Ishikawa (cell line): Measurements from ENCODE around the gene SDR9C7.

Source experiments
- CEBPB ChIP-seq: IDR thresholded peaks from 2 replicates; pipeline ENCODE4 v1.6.1; 2012
- CREB1 ChIP-seq: IDR thresholded peaks from 2 replicates; pipeline ENCODE4 v1.6.1; 2012; ENCODE audit warnings: low read depth
- EGR1 ChIP-seq: IDR thresholded peaks from 2 replicates; pipeline ENCODE4 v1.6.1; 2012
- EP300 ChIP-seq: IDR thresholded peaks from 2 replicates; pipeline ENCODE4 v1.6.1; 2012; ENCODE audit warnings: borderline replicate concordance
- FOXM1 ChIP-seq: IDR thresholded peaks from 2 replicates; pipeline ENCODE4 v1.6.1; 2012; ENCODE audit warnings: low read depth, borderline replicate concordance
- NFIC ChIP-seq: IDR thresholded peaks from 2 replicates; pipeline ENCODE4 v1.6.1; 2012
- RAD21 ChIP-seq: IDR thresholded peaks from 2 replicates; pipeline ENCODE4 v1.6.1; 2012; ENCODE audit warnings: low read depth
- TAF1 ChIP-seq: IDR thresholded peaks from 2 replicates; pipeline ENCODE4 v1.6.1; 2012; ENCODE audit warnings: low read depth, mild to moderate bottlenecking
- TCF12 ChIP-seq: IDR thresholded peaks from 2 replicates; pipeline ENCODE4 v1.6.1; 2012; ENCODE audit warnings: low read depth
- TEAD4 ChIP-seq: IDR thresholded peaks from 2 replicates; pipeline ENCODE4 v1.6.1; 2012
- YY1 ChIP-seq: IDR thresholded peaks from 2 replicates; pipeline ENCODE4 v1.6.1; 2012; ENCODE audit warnings: low read depth
- ZBTB7A ChIP-seq: IDR thresholded peaks from 2 replicates; pipeline ENCODE4 v1.6.1; 2012; ENCODE audit warnings: low read depth
- TF ChIP-seq, protein P1 (sequence below): IDR thresholded peaks from 2 replicates; pipeline ENCODE4 v1.6.1; 2012; ENCODE audit warnings: low read depth, mild to moderate bottlenecking
- TF ChIP-seq, protein P2 (sequence below): IDR thresholded peaks from 2 replicates; pipeline ENCODE4 v1.6.1; 2012
- TF ChIP-seq, protein P3 (sequence below): IDR thresholded peaks from 2 replicates; pipeline ENCODE4 v1.6.1; 2012

Gene SDR9C7

DNA sequence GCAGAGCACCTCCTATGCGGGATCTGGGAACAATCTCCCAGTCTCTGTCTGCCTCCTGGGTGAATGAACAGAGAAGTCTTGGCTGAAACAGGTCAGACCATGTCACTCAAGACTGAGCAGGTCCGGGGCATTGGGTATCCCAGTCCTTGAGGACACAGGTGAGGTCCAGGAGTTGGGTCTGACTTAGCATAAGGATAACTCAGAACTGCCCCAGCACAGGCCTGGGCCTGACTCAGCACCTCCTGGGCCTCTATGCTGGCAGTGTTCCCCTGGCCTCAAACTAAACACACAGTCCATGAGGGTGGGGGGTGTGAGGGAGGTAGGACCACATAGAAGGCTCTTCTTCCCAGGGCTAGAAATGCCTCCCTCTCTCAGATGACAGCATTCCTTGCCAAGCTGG lies 1.5 kb upstream of the SDR9C7 start:
- TF ChIP-seq CEBPB: no peak
- TF ChIP-seq, protein P1, sequence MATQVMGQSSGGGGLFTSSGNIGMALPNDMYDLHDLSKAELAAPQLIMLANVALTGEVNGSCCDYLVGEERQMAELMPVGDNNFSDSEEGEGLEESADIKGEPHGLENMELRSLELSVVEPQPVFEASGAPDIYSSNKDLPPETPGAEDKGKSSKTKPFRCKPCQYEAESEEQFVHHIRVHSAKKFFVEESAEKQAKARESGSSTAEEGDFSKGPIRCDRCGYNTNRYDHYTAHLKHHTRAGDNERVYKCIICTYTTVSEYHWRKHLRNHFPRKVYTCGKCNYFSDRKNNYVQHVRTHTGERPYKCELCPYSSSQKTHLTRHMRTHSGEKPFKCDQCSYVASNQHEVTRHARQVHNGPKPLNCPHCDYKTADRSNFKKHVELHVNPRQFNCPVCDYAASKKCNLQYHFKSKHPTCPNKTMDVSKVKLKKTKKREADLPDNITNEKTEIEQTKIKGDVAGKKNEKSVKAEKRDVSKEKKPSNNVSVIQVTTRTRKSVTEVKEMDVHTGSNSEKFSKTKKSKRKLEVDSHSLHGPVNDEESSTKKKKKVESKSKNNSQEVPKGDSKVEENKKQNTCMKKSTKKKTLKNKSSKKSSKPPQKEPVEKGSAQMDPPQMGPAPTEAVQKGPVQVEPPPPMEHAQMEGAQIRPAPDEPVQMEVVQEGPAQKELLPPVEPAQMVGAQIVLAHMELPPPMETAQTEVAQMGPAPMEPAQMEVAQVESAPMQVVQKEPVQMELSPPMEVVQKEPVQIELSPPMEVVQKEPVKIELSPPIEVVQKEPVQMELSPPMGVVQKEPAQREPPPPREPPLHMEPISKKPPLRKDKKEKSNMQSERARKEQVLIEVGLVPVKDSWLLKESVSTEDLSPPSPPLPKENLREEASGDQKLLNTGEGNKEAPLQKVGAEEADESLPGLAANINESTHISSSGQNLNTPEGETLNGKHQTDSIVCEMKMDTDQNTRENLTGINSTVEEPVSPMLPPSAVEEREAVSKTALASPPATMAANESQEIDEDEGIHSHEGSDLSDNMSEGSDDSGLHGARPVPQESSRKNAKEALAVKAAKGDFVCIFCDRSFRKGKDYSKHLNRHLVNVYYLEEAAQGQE: no peak
- TF ChIP-seq, protein P2, sequence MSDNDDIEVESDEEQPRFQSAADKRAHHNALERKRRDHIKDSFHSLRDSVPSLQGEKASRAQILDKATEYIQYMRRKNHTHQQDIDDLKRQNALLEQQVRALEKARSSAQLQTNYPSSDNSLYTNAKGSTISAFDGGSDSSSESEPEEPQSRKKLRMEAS: no peak
- TF ChIP-seq TCF12: no peak
- TF ChIP-seq NFIC: no peak
- no peak for TF ChIP-seq FOXM1
- no peak for TF ChIP-seq EP300
- no peak for TF ChIP-seq TEAD4
- TF ChIP-seq YY1: no peak
- TF ChIP-seq, protein P3, sequence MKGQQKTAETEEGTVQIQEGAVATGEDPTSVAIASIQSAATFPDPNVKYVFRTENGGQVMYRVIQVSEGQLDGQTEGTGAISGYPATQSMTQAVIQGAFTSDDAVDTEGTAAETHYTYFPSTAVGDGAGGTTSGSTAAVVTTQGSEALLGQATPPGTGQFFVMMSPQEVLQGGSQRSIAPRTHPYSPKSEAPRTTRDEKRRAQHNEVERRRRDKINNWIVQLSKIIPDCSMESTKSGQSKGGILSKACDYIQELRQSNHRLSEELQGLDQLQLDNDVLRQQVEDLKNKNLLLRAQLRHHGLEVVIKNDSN: no peak

DNA sequence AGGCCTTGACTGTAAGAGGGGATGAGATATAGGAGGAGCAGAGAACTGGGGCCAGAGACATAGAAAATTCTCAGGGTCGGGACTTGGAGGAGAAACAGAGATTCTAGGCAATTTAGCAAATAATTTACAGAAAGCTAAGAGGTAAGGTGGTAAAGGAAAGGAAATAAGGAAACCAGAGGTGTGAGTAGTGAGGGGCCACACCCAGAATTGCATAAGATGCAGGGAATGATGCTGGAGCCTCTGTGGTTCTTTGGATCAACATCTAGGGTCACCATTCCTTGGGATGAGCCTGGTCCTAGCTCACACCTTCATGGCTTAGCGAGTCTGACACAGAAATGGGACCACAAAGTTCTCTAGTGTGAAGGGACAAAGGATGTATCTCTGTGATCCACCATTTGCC lies 949 bp upstream of the SDR9C7 start:
- TF ChIP-seq CEBPB (no peak), TAF1 (no peak), FOXM1 (no peak)
- TF ChIP-seq, protein P2: no peak

DNA sequence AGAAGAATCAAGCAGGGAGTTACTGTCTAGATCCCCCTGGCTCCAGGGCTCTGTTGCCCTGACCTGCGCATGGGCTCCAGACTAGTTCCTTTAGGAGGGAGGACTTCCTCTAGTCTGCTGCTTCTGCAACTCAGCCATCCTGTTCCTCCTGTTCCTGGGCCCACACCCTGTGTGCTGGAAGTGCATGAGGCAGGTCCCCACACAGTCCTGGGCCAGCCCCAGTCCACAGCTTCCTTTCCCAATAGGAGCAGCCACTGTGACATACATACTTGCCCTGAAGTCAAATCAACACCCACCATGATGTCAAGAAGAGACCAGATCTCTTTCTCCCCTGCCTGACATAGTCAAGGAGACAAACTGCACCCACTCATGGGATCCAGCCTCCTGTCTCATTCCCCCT lies 1.3 kb downstream of the SDR9C7 start:
- TF ChIP-seq YY1 (no peak), NFIC (no peak), ZBTB7A (no peak), TCF12 (no peak), CEBPB (no peak), TAF1 (no peak), CREB1 (no peak)
- TF ChIP-seq, protein P2: no peak

DNA sequence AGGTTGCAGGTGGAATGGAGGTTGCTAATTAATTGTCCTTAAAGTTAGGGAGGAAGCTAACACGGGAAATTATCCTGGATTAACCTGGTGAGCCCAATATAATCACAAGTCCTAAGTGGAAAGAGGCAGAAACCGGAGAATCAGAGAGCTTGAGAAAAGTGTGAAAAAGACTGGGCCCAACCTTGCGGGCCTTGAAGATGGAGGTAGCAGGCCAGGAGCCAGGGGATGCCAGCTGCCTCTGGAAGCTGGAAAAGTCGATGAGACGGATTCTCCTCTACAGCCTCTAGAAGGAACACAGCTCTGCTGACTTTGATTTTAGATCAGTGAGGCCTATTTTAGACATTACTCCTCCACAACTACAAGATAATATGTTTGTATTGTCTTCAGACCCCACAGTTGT lies 2.1 kb downstream of the SDR9C7 start:
- no peak for TF ChIP-seq NFIC
- no peak for TF ChIP-seq TCF12
- no peak for TF ChIP-seq CREB1
- TF ChIP-seq TEAD4: no peak

DNA sequence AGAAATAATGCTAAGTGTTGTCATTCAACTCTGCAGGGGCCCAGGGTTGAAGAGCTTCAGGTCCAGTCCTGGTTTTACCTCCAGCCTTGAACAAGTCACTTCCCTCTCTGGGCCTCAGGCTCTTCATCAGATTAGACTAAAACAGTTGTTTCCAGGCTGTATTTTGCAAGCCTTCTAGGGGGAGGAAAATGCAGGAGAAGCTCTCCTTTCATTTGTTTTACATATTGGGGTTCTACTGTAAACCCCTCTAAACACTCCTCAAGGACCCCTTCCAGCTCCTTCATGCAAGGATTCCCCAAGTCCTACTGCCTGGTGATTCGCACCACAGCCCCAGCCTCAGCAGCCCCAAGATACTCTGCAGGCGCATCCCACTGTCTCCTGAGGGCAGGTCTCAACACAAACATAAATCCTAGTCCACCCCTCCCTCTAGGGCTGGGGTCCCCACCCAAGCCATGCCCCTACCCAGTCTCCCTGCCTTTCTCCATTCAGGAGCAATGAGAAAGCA lies 2.7 kb downstream of the SDR9C7 start:
- TF ChIP-seq TAF1 (no peak), TCF12 (no peak), FOXM1 (no peak), EP300 (no peak), EGR1 (no peak), YY1 (no peak), RAD21 (no peak), TEAD4 (no peak), NFIC (no peak)
- TF ChIP-seq, protein P3: no peak
- TF ChIP-seq, protein P2: no peak

DNA sequence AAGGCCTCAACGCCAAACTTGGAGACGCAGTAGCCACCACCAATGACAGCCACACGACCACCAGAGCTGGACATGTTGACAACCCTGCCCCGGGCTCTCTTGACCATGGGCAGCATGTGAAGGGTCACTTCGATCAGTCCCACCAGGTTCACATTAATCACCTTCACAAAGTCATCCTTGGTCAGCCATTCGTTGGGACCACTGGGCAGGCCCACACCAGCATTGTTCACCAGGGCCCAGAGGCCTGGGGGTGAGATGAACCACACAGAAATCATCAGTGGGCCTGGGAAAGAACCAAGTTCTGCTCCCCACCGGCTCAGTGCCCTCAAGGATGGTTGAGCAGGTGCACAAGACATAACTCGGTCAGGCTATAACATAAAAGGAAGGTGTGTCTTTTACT lies 4.0 kb downstream of the SDR9C7 start:
- TF ChIP-seq EP300: no peak
- no peak for TF ChIP-seq ZBTB7A
- TF ChIP-seq, protein P3: no peak
- TF ChIP-seq RAD21: no peak

DNA sequence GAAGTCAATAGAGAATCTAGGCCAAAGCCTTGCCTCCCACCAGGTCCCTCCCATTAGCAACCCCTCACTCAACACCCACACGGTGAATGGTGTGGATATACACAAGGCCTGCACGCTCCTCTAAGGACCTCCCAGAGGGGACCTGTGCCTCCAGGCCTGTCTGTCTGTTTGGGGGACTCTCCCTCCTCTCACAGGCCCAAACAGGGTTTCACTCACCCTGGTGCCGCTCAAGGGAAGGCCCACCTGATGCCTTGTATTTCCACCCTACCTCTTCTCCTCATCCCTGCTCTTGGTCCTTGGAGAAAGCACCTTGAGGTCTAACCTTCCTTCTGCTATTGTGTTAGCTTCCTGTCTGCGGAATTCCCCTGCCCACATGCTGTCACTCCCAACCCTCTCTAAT lies 4.4 kb downstream of the SDR9C7 start:
- no peak for TF ChIP-seq ZBTB7A
- TF ChIP-seq, protein P2: no peak
- TF ChIP-seq TAF1: no peak
- TF ChIP-seq EGR1: no peak
- TF ChIP-seq, protein P3: no peak
- TF ChIP-seq NFIC: no peak
- no peak for TF ChIP-seq RAD21
- TF ChIP-seq FOXM1: no peak
- TF ChIP-seq EP300: no peak
- no peak for TF ChIP-seq YY1
- TF ChIP-seq CREB1: no peak
